Skeletal muscle tissue (tissue), 4 donors: ENCODE results near the gene CCDC57. TPM values are rescaled to one million over a fixed set of nuclear protein-coding genes. Genes with fewer than 3 reads are reported as not detected.
"Not testable (repeated sequence)": the region's sequence is repeated elsewhere in the genome, so short reads cannot be mapped to it uniquely, and the experiment has no call there.

Experiments used
- H3K27ac ChIP-seq: one replicate; pipeline ENCODE4 v1.7.0; 2013; ENCODE audit warnings: mild to moderate bottlenecking, low read depth, low read length, inconsistent platforms
- H3K27me3 ChIP-seq, 3 donors: one replicate each; pipeline ENCODE4 v1.7.0; 2013; ENCODE audit warnings: low read length in 3 of 3; ENCODE audit not compliant: control insufficient read depth in 3 of 3, insufficient read depth in 3 of 3
- H3K36me3 ChIP-seq, 3 donors: one replicate each; pipeline ENCODE4 v1.7.0; 2013; ENCODE audit warnings: low read length in 3 of 3; ENCODE audit not compliant: control insufficient read depth in 3 of 3, insufficient read depth in 3 of 3
- H3K4me1 ChIP-seq, 3 donors: one replicate each; pipeline ENCODE4 v1.7.0; 2013; ENCODE audit warnings: low read length in 3 of 3, mild to moderate bottlenecking in 3 of 3; ENCODE audit not compliant: control insufficient read depth in 3 of 3, insufficient read depth in 3 of 3
- H3K4me3 ChIP-seq, 3 donors: one replicate each; pipeline ENCODE4 v1.7.0; 2013; ENCODE audit warnings: low read length in 3 of 3
- H3K9ac ChIP-seq, 3 donors: one replicate each; pipeline ENCODE4 v1.7.0; 2013; ENCODE audit warnings: low read length in 3 of 3, mild to moderate bottlenecking in 3 of 3, moderate library complexity in 2 of 3, low read depth in 1 of 3
- H3K9me3 ChIP-seq, 3 donors: one replicate each; pipeline ENCODE4 v1.7.0; 2013; ENCODE audit warnings: low read length in 3 of 3; ENCODE audit not compliant: control insufficient read depth in 3 of 3
- total RNA-seq: library from RNA; depleted of rRNA; stranded (reverse); fragments of >200 nt; gene quantifications from one replicate; pipeline ENCODE4 v1.2.3, GENCODE V29; 2014
- donor health status: Osteomylitis.

CCDC57 gene
- total RNA-seq, 1 donor from 2014 or later = 11.5 TPM

GRCh38 chr17:82201498-82201910 is 11.1 kb downstream of the CCDC57 start:
- Histone ChIP-seq H3K36me3 (peaks cover 3 to 13% (median 8%) of the 10 kb centered on the region in 3 donors), H3K9ac (no peak overlapping the region), H3K9me3 (no peaks in the 10 kb centered on the region), H3K4me1 (peaks cover 11 to 16% (median 15%) of the 10 kb centered on the region in 3 donors), H3K27ac (no peak overlapping the region), H3K4me3 (no peak overlapping the region), H3K27me3 (no peaks in the 10 kb centered on the region)

GRCh38 chr17:82200743-82201497 is 11.7 kb downstream of the CCDC57 start:
- H3K27me3 ChIP-seq = no peaks in the 10 kb centered on the region
- H3K27ac ChIP-seq = no peak overlapping the region
- no peak overlapping the region for H3K4me3 ChIP-seq
- peaks cover 6 to 18% (median 9%) of the 10 kb centered on the region in 3 donors for H3K36me3 ChIP-seq
- peaks cover 8 to 12% (median 12%) of the 10 kb centered on the region in 3 donors for H3K4me1 ChIP-seq
- no peak overlapping the region for H3K9ac ChIP-seq
- no peaks in the 10 kb centered on the region for H3K9me3 ChIP-seq

- Histone ChIP-seq H3K4me3 (no peak overlapping the region), H3K9ac (no peak overlapping the region), H3K27ac (no peak overlapping the region), H3K4me1 (peaks cover 3 to 4% (median 4%) of the 10 kb centered on the region in 3 donors), H3K27me3 (no peaks in the 10 kb centered on the region), H3K9me3 (no peaks in the 10 kb centered on the region), H3K36me3 (peaks cover 6 to 19% (median 9%) of the 10 kb centered on the region in 3 donors)
Measured at GRCh38 chr17:82200135-82200534, 12.5 kb downstream of the CCDC57 start.

GRCh38 chr17:82199496-82199895 is 13.1 kb downstream of the CCDC57 start:
- Histone ChIP-seq H3K4me3 (no peak overlapping the region), H3K27ac (no peak overlapping the region), H3K4me1 (peaks cover 0 to 3% (median 0%) of the 10 kb centered on the region in 3 donors), H3K27me3 (no peaks in the 10 kb centered on the region), H3K36me3 (peaks cover 13 to 25% (median 15%) of the 10 kb centered on the region in 3 donors), H3K9ac (no peak overlapping the region), H3K9me3 (no peaks in the 10 kb centered on the region)

GRCh38 chr17:82198092-82198491 is 14.6 kb downstream of the CCDC57 start:
- H3K9me3 ChIP-seq = no peaks in the 10 kb centered on the region
- no peaks in the 10 kb centered on the region for H3K27me3 ChIP-seq
- H3K36me3 ChIP-seq = peaks cover 13 to 30% (median 21%) of the 10 kb centered on the region in 3 donors
- H3K4me1 ChIP-seq = peaks cover 0 to 3% (median 0%) of the 10 kb centered on the region in 3 donors
- no peak overlapping the region for H3K9ac ChIP-seq
- no peak overlapping the region for H3K27ac ChIP-seq
- no peak overlapping the region for H3K4me3 ChIP-seq

- H3K9me3 ChIP-seq = no peaks in the 10 kb centered on the region
- peaks cover 0 to 3% (median 0%) of the 10 kb centered on the region in 3 donors for H3K4me1 ChIP-seq
- no peak overlapping the region for H3K27ac ChIP-seq
- no peak overlapping the region for H3K4me3 ChIP-seq
- H3K9ac ChIP-seq = no peak overlapping the region
- peaks cover 21 to 34% (median 21%) of the 10 kb centered on the region in 3 donors for H3K36me3 ChIP-seq
- H3K27me3 ChIP-seq = no peaks in the 10 kb centered on the region
Measured at GRCh38 chr17:82195675-82196672, 16.7 kb downstream of the CCDC57 start.

- Histone ChIP-seq H3K9ac (no peak overlapping the region), H3K4me1 (peaks cover 0 to 3% (median 0%) of the 10 kb centered on the region in 3 donors), H3K4me3 (no peak overlapping the region), H3K9me3 (no peaks in the 10 kb centered on the region), H3K27ac (no peak overlapping the region), H3K36me3 (peaks cover 23 to 29% (median 23%) of the 10 kb centered on the region in 3 donors), H3K27me3 (no peaks in the 10 kb centered on the region)
Measured at GRCh38 chr17:82194765-82195164, 17.9 kb downstream of the CCDC57 start.

GRCh38 chr17:82193520-82194220 is 19.0 kb downstream of the CCDC57 start:
- Histone ChIP-seq H3K4me1 (peaks cover 0 to 3% (median 0%) of the 10 kb centered on the region in 3 donors), H3K4me3 (no peak overlapping the region), H3K36me3 (peaks cover 20 to 26% (median 23%) of the 10 kb centered on the region in 3 donors), H3K27ac (no peak overlapping the region), H3K9me3 (no peaks in the 10 kb centered on the region), H3K9ac (no peak overlapping the region), H3K27me3 (no peaks in the 10 kb centered on the region)

GRCh38 chr17:82193050-82193449 is 19.6 kb downstream of the CCDC57 start:
- not testable (repeated sequence) for H3K27ac ChIP-seq, H3K27me3 ChIP-seq, H3K9ac ChIP-seq, H3K4me1 ChIP-seq, H3K9me3 ChIP-seq, H3K4me3 ChIP-seq
- H3K36me3 ChIP-seq = peaks cover 20 to 26% (median 23%) of the 10 kb centered on the region in 3 donors
